NCI-H1694 (cell line): Measurements from ENCODE around the gene SDS.
A peak's percentile ranks its signal among the peaks of the same experiment; 100 is the strongest.
"Not testable (repeated sequence)": the region's sequence is repeated elsewhere in the genome, so short reads cannot be mapped to it uniquely, and the experiment has no call there.

Experiments
- DNase-seq: peaks from one replicate; lab custom pipeline; 2025; lab: John Stamatoyannopoulos, UW

SDS gene

DNA sequence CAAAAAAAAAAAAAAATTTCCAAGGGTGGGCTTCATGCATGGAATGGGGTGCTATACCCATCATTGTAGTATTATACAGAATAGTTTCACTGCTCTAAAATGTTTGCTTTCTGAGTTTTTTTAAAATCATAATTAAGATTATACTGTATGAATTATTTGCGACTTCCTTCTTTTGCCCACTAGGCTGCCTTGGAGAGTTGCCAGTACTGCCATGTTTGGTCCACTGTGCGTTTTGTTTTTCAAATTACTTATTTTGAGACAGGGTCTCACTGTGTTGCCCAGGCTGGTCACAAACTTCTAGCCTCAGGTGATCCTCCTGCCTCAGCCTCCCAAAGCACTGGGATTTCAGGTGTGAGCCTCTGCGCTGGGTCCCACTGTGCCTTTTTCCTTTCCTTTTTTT, 25.4 kb downstream of the SDS start:
- no peak for DNase-seq

GRCh38 chr12:113374823-113375428, 28.8 kb downstream of the SDS start:
- no peak for DNase-seq

DNA sequence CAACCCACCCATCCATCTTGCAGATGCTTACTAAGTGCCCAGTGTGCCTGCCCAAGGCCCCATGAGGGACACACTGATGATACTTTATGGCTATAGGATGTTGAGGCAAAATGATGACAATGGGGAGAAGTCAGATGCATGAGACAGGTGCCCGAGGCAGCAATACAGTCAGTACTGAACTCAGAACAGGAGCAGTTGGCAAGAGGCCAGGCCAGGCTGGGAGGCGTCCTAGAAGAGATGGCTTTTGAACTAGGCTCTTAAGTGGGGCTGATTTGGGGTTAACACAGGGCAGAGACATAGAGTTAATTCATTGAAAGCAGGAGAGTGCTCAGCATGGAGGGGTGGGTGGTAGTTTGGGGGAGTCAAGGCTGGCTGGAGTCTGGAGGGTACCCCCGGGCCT, 29.7 kb downstream of the SDS start:
- no peak for DNase-seq

DNA sequence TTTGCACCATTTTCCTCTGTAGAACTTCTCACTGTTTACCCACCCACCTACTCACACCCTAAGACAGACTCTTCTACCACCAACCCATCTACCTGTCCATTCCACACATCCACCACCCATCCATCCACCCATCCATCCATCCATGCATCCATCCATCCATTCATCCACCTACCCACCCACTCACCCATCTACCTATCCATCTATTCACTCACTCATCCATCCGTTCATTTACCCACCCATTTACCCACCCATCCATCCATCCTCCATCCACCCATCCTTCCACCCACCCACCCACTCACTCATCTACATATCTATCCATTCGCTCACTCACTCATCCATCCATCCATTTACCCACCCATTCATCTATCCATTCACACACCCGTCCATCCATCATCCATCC, 30.2 kb downstream of the SDS start:
- DNase-seq: no peak

- no peak for DNase-seq
These were observed 31.3 kb downstream of the SDS start for GRCh38 chr12:113372371-113372770.

GRCh38 chr12:113371808-113372207, 31.9 kb downstream of the SDS start:
- DNase-seq: no peak

GRCh38 chr12:113370923-113371682, 32.6 kb downstream of the SDS start:
- DNase-seq: no peak

- DNase-seq: no peak
These were observed 34.2 kb downstream of the SDS start for GRCh38 chr12:113369391-113369985.

DNA sequence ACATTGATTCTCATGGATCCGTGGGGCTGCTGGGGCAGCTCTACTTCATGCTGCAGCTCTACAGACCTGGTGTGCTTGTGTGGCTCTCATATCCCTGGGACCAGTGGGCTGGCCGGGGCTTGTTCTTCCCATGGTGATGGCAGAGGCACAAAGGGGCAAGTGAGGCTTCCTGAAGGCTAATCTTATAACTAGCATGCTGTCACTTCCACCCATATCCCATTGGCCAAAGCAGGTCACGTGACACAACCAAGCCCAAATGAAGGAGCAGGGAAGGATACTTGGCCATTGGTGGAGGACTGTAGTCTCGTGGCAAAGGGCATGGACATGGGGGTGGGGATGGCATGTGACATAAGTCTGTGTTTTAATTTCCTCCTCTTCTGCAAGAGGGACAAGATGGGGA, 35.4 kb downstream of the SDS start:
- DNase-seq: no peak

DNA sequence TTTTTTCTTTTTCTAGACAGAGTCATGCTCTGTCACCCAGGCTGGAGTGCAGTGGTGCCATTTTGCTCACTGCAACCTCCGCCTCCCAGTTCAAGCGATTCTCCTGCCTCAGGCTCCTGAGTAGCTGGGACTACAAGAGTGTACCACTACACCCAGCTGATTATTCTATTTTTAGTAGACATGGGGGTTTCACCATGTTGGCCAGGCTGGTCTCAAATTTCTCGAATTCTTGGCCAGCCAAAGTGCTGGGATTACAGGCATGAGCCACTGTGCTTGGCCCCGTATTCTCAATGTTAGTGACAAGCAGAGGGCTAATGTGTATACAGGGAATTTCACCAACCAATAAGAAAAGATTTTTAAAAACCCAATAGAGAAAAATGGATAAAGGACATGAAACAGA, 36.9 kb downstream of the SDS start:
- no peak for DNase-seq

DNA sequence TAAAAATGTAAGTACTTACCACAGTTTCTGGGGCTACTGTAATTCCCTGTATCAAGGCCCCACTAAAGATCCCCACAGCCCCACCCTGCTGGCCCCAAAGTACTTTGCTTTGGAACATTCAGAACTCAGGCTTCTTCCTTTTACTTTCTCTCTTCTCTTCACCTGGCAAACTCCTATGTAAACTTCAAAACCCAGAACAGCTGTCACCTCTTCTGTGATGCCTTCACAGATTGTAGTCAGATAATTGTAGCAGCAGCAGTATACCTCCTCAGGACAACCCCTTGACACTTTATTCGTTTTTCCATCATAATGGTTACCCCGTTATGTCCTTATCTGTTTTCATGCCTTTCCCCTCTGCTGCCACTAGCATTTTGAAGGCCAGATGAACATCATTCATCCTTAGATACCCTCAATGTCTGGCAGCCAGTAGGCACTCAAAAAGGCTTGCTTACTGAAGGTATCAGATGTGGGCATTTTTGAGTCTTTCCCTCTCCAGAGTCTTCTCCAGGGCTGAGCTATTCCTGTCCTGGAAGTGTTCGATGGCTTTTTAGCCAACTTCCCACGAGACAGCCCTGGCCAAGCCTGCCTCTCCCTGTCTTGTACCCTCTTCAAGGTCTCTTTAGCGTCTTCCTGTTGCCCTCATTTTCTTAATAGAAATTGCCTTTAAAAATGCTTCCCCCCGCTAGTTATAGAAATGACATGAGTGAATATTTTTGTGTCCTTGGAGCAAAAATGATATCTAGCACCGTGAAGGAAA, 37.9 kb downstream of the SDS start:
- DNase-seq: no peak

- DNase-seq: no peak
These were observed 39.0 kb downstream of the SDS start for GRCh38 chr12:113364698-113365097.

DNA sequence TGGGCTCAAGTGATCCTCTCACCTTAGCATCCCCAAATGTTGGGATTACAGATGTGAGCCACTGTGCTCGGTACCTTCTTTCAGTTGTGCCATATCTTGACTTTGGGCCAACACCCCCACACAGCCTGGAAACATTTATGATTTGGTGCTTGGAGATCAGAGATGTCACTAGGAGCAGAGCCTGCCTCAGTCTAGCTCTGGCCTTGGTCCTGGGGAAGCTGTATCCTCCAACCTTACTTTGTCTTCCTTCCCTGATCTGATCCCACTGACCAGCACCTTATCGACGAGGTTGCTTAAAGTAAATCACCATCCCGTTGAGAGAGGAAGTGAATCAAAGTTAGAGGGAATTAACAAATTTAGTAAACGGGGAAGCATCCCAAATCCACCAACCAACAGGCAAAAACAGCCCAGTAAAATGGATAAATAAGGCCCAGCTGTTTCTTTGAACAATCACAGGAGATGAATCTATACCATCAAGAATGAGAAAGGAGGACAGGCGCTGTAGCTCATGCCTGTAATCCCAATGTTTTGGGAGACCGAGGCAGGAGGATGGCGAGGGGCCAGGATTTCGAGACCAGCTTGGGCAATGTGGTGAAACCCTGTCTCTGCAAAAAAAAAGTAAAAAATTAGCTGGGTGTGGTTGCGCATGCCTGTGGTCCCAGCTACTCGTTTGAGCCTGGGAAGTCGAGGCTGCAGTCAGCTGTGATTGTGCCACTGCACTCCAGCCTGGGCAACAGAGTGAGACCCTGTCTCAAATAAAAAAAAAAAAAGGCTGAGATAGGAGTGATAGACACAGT, 41.9 kb downstream of the SDS start:
- DNase-seq: no peak

GRCh38 chr12:113359939-113360748, 43.5 kb downstream of the SDS start:
- DNase-seq: no peak

DNA sequence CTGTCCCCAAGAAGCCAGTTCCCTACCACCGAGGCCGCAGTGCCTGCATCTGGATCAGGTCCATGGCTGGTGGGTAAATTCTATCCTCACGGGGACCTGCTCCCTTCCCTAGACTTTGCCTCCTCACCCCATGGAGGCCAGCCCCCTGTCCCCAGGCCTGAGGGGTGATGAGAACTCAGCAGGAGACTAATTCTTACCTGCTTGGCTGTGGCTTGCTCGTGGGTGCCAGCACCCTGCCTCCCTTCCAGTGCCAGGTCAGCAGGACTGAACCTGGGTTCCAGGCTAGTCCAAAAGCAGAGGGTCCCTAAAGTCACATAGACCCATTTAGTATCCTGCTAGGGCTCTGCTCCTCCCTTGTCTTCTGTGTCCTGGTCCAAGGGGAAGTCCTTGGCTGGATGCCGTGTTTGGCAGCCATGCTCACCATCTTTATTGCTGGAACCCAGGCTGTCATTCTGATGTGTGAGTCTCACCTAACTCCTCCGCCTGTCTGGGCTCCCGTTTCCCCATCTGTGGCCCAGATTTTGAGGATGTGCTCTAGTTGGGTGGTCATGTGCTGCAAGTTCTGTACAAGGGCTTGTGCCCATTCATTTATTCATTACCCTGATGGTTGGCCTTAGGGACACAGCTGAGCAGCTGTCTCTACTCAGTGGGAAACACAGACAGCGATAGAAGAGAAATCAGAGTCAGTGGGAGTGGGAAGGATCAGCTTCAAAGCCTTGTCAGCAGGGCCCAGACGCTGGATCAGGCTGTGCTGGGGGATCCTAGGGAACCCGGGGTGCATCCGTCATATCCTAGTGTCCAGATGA, 44.4 kb downstream of the SDS start:
- DNase-seq: peak; percentile 69

DNA sequence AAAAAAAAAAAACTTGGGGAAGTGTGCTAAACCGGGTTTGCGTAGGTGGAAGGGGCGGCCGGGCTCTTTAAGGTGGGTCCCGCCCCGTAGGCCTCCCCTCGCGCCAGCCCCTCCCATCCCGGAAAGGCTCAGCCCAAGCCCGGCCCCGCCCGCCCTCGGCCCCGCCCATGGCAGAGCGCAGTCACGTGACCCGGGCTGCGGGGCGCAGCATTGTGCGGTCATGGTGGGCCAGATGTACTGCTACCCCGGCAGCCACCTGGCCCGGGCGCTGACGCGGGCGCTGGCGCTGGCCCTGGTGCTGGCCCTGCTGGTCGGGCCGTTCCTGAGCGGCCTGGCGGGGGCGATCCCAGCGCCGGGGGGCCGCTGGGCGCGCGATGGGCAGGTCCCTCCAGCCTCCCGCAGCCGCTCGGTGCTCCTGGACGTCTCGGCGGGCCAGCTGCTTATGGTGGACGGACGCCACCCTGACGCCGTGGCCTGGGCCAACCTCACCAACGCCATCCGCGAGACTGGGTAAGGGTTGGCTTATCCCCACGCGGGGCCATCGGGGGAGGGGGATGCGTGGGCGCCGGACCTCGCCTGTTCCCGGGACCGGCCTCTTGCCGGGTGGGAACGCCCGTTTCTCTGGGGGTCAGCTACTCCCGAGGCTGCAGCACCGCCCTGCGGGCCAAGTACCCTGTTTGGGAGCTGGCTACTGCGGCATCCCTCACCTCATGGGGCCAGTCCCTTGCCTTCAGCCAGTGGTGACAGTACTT, 45.1 kb downstream of the SDS start, which contains the start of gene PLBD2:
TSS of gene PLBD2 (plus strand) at position 207 of the 752 bp plus-strand sequence. CDS start at position 221, 14 bp downstream.
- peak; percentile 74 for DNase-seq

- not testable (repeated sequence) for DNase-seq
These were observed 49.5 kb downstream of the SDS start for GRCh38 chr12:113354192-113354591.

DNA sequence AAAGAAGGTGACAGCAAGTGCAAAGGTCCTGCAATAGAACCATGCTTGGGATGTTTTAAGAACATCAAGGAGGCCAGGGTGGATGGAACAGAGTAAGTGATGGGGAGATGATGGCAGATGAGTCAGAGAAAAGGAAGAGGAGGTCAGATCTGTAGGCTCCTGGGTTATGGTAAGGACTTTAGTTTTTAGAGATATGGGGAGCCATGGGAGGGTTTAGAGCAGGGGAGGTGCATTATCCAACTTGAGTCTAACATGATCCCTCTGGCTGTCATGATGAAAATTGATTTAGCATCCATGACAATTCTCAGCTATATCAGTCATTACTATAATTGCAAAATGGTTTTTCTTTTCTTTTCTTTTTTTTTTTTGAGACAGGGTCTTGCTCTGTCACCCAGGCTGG, 52.6 kb downstream of the SDS start:
- DNase-seq: no peak

DNA sequence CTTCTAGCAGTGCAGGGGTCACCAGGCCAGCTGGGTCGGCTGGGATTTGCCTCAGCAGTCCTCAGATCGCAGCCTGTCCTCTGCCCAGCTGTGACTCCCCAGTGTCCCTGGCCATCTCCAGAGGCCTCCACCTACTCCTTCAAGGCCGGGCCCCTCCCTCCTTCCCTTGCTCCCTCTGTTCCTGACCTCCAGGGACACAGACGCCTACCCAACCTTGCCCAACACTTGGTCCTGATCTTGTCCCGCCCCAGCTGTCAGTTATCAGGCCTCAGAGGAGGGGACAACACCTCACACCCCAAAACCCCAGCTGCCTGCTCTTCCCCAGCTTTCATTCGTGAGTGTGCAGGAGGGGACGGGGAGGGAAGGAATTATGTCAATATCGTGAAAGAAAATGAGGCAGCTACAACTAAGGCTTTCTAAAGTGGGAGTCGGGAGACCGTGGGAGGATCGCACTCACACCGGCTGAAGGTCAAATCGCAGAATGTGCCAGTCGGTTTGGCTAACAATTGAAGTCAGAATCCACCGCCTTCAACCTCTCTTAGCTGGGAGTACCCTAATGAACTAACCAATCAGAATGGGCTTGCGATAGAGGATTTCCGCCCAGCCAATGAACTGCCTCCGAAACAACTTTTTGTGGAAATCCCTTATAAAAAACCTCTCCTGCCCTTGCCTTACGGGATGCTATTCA, 54.7 kb downstream of the SDS start:
- no peak for DNase-seq
